Right lobe of liver (tissue), 4 donors: Measurements from ENCODE around the gene MYOCOS.

Source experiments
- POLR2A ChIP-seq: fragments of 450-650 bp; IDR thresholded peaks from one replicate; pipeline ENCODE4 v1.6.1; 2017; ENCODE audit warnings: antibody characterized with exemption, mild to moderate bottlenecking
- TF ChIP-seq, protein P1 (sequence below), 4 donors: fragments of 200-600 bp in 3 of 4; fragments of 450-650 bp in 1 of 4; IDR thresholded peaks; one replicate each; pipeline versions ENCODE4 v1.5.1 to v1.8.0; 2016 to 2022; ENCODE audit warnings: antibody characterized with exemption in 4 of 4, mild to moderate bottlenecking in 2 of 4
- donor health status: DM: no; HTN: no; CAD: no.
- donor health status: DM: no; HTN: no; CAD: no.
- donor health status: DM: no; HTN: yes; CAD: no.

DNA sequence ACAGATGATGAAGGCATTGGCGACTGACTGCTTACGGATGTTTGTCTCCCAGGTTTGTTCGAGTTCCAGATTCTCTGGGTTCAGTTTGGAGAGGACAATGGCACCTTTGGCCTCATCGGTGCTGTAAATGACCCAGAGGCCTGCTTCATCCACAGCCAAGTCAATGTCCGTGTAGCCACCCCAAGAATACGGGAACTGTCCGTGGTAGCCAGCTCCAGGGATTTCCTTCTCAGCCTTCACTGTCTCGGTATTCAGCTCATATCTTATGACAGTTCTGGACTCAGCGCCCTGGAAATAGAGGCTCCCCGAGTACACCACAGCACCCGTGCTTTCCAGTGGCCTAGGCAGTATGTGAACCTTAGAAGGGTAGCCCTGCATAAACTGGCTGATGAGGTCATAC lies 14.1 kb downstream of the MYOCOS start:
- TF ChIP-seq, protein P1, sequence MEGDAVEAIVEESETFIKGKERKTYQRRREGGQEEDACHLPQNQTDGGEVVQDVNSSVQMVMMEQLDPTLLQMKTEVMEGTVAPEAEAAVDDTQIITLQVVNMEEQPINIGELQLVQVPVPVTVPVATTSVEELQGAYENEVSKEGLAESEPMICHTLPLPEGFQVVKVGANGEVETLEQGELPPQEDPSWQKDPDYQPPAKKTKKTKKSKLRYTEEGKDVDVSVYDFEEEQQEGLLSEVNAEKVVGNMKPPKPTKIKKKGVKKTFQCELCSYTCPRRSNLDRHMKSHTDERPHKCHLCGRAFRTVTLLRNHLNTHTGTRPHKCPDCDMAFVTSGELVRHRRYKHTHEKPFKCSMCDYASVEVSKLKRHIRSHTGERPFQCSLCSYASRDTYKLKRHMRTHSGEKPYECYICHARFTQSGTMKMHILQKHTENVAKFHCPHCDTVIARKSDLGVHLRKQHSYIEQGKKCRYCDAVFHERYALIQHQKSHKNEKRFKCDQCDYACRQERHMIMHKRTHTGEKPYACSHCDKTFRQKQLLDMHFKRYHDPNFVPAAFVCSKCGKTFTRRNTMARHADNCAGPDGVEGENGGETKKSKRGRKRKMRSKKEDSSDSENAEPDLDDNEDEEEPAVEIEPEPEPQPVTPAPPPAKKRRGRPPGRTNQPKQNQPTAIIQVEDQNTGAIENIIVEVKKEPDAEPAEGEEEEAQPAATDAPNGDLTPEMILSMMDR (IDR thresholded peaks at IDR 0.05), result no peak
- TF ChIP-seq POLR2A, result no peak
